Activated naive CD8-positive, alpha-beta T cell treated with anti-CD3 and anti-CD28 coated beads, Interleukin-2, amount 10 ng/mL, durations not matched to agents 7 days and 5 days (primary cell): ENCODE data around the gene NRSN2. TPM values are rescaled to one million over a fixed set of nuclear protein-coding genes. Genes with fewer than 3 reads are reported as not detected.
"Not testable (repeated sequence)": the region's sequence is repeated elsewhere in the genome, so short reads cannot be mapped to it uniquely, and the experiment has no call there.

ENCODE experiments used
- ATAC-seq: fragments of 150-1000 bp; cut with Tn5 transposase; one replicate; pipeline ENCODE4 v1.10.0; 2021; ENCODE audit warnings: low read depth, moderate library complexity
- POLR2A ChIA-PET: fragments of 350-600 bp; sonication (Branson Sonifier 250); formaldehyde crosslinking; loops from one replicate; lab custom pipeline; 2021; ENCODE audit warnings: antibody characterized with exemption; lab: Charles Lee
- DNase-seq: peaks from one replicate; pipeline ENCODE4 v3.0.0; 2021
- H3K27ac Mint-ChIP-seq: one replicate; pipeline ENCODE4 v1.8.0; 2022; ENCODE audit warnings: mild to moderate bottlenecking, mixed read lengths
- H3K27me3 Mint-ChIP-seq: one replicate; pipeline ENCODE4 v1.8.0; 2022; ENCODE audit warnings: mild to moderate bottlenecking, moderate library complexity, mixed read lengths
- H3K36me3 Mint-ChIP-seq: one replicate; pipeline ENCODE4 v1.8.0; 2021; ENCODE audit warnings: mild to moderate bottlenecking, mixed read lengths
- H3K4me1 Mint-ChIP-seq: one replicate; pipeline ENCODE4 v1.8.0; 2021; ENCODE audit warnings: mixed read lengths
- H3K4me3 Mint-ChIP-seq: one replicate; pipeline ENCODE4 v1.8.0; 2022; ENCODE audit warnings: mild to moderate bottlenecking, moderate library complexity, mixed read lengths
- H3K9me3 Mint-ChIP-seq: one replicate; pipeline ENCODE4 v1.8.0; 2021; ENCODE audit warnings: mixed read lengths
- total RNA-seq, 2 experiments: library from RNA; stranded (reverse); gene quantifications; one replicate each; pipeline ENCODE4 v1.2.3, GENCODE V29; 2021

The NRSN2 gene
- total RNA-seq, 2 experiments from 2014 or later, result 3.6 to 3.7 TPM

- Mint-ChIP-seq H3K9me3 (no peaks in the 10 kb centered on the region), H3K27me3 (no peaks in the 10 kb centered on the region), H3K27ac (no peak overlapping the region), H3K4me3 (no peak overlapping the region), H3K36me3 (no peaks in the 10 kb centered on the region), H3K4me1 (peaks cover 20% of the 10 kb centered on the region)
- ATAC-seq, result no peak
- no peak for DNase-seq
- POLR2A ChIA-PET, result interaction anchor here (0.7 kb wide), 1 partner anchor 56 kb away, joined by 5 read pairs; no protein-coding TSS in a partner anchor
Measured at GRCh38 chr20:376750-377149, 29.8 kb downstream of the NRSN2 start.

GRCh38 chr20:377578-377977 is 30.7 kb downstream of the NRSN2 start:
- H3K9me3 Mint-ChIP-seq, result not testable (repeated sequence)

DNA sequence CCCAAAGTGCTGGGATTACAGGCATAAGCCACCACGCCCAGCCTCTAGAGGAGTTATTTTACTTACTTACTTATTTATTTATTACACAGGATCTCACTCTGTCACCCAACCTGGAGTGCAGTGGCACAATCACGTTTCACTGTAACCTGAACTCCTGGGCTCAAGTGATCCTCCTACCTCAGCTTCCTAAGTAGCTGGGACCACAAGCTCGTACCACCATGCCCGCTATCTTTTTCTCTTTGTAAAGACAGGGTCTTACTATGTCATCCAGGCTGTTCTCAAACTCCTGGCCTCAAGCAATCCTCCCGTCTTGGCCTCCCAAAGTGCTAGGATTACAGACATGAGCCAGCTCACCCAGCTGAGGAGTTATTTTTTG is 32.0 kb downstream of the NRSN2 start:
- H3K4me3 Mint-ChIP-seq, result no peak overlapping the region
- DNase-seq (no peak), ATAC-seq (no peak)
- POLR2A ChIA-PET, result interaction anchor here (1.9 kb wide), 1 partner anchor 29 kb away, joined by 4 read pairs; no protein-coding TSS in a partner anchor
- no peak overlapping the region for H3K27ac Mint-ChIP-seq
- H3K27me3 Mint-ChIP-seq, result no peaks in the 10 kb centered on the region
- H3K4me1 Mint-ChIP-seq, result peaks cover 19% of the 10 kb centered on the region
- H3K36me3 Mint-ChIP-seq, result no peaks in the 10 kb centered on the region
- H3K9me3 Mint-ChIP-seq, result no peaks in the 10 kb centered on the region

More at GRCh38 chr20:377578-377977, 30.7 kb downstream of the NRSN2 start:
- not testable (repeated sequence) for ATAC-seq, H3K4me3 Mint-ChIP-seq, H3K36me3 Mint-ChIP-seq, DNase-seq, H3K27ac Mint-ChIP-seq, H3K27me3 Mint-ChIP-seq
- POLR2A ChIA-PET, result interaction anchor here (0.7 to 1.9 kb wide), 2 partner anchors 30 to 55 kb away, joined by 4 to 5 read pairs; no protein-coding TSS in a partner anchor
- peaks cover 16% of the 10 kb centered on the region for H3K4me1 Mint-ChIP-seq

DNA sequence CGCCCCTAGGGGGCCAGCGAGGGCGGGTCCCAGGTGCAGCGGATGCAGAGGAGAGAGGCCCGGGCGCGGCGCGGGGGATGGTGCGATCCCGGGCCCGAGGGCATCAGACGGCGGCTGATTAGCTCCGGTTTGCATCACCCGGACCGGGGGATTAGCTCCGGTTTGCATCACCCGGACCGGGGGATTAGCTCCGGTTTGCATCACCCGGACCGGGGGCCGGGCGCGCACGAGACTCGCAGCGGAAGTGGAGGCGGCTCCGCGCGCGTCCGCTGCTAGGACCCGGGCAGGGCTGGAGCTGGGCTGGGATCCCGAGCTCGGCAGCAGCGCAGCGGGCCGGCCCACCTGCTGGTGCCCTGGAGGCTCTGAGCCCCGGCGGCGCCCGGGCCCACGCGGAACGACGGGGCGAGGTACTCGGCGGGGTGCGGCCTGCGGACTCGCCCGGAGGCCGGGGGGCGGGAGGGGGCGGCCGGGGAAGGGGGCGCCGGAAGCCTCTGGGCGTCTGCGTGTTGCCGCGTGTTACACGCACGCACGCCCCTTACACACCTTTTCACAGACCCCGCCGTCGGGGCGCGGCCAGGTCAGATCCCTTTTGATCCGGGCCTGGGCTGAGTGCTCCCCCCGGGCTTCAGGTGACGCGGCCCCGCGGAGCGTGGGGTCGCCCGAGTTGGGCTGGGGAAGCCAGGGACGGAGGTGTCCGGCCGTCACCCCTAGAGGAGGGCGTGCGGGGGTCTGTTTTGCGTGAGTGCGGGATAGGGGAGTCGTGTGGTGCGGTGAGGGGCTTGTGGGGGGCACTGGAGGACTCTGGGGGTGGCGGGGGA is 34.1 kb downstream of the NRSN2 start:
- no peaks in the 10 kb centered on the region for H3K27me3 Mint-ChIP-seq
- no peaks in the 10 kb centered on the region for H3K9me3 Mint-ChIP-seq
- POLR2A ChIA-PET, result interaction anchor here (0.6 to 4.2 kb wide), 15 partner anchors 9 to 163 kb away, joined by 3 to 32 read pairs (median 9); partner anchors contain the start of genes CSNK2A1, RBCK1 and TBC1D20
- DNase-seq (peak; percentile 83), ATAC-seq (peak; percentile 53)
- H3K36me3 Mint-ChIP-seq, result peaks cover 9% of the 10 kb centered on the region
- peak overlapping the region; percentile 85 for H3K4me3 Mint-ChIP-seq
- peak overlapping the region; percentile 95 for H3K27ac Mint-ChIP-seq
- H3K4me1 Mint-ChIP-seq, result peaks cover 17% of the 10 kb centered on the region

- Mint-ChIP-seq H3K4me3 (peak overlapping the region; percentile 85), H3K9me3 (no peaks in the 10 kb centered on the region), H3K27ac (peak overlapping the region; percentile 86), H3K27me3 (no peaks in the 10 kb centered on the region), H3K4me1 (peaks cover 15% of the 10 kb centered on the region), H3K36me3 (peaks cover 11% of the 10 kb centered on the region)
- POLR2A ChIA-PET, result interaction anchor here (0.7 to 4.2 kb wide), 12 partner anchors 9 to 976 kb away, joined by 3 to 32 read pairs (median 8); partner anchors contain the start of genes RBCK1, TBC1D20 and ZCCHC3
- ATAC-seq, result peak; percentile 81
- DNase-seq, result peak; percentile 82
Measured at GRCh38 chr20:381581-382290, 34.8 kb downstream of the NRSN2 start.

DNA sequence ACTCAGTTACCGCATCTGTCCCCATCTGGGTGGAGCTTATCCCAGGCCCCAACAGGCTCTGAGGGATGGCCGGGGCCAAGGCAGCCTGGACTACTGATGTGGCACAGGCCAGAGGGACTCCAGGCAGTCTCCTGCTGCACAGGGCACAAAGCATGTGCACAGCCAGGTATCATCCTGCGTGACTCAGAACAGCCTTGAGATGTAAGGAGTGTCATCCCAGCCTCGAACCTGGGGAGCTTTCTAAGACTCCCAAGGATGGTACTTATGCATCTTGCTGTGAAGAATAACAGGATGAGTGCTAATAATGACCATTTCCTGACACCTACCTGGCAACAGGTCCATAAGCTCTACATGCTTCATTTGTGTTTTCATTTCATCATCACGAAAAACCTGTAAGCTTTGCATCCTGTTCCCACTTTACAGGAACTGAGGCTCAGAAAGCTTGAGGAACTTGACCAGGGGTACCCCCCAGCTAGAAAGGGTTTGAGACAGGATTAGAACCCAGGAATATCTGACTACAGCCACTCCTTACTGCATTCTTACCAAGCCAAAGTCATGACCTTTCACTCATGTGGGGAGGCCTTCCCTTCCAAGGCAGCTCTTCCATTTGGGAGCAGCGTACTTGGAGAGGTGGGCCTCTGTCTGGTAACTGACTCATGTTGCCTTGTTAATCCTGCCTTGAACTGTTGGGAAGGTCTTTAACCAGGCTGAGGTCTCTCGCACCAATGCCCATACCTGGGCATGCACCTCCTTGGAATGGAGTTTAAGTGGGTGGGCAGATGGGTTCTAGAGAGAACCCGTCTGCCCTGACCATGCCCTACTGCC is 35.6 kb downstream of the NRSN2 start:
- Mint-ChIP-seq H3K4me3 (peak overlapping the region; percentile 85), H3K36me3 (peaks cover 14% of the 10 kb centered on the region)

GRCh38 chr20:383889-384288 is 37.0 kb downstream of the NRSN2 start:
- Mint-ChIP-seq H3K4me1 (peaks cover 15% of the 10 kb centered on the region), H3K27me3 (no peaks in the 10 kb centered on the region), H3K36me3 (peaks cover 24% of the 10 kb centered on the region), H3K9me3 (no peaks in the 10 kb centered on the region), H3K27ac (peak overlapping the region; percentile 24), H3K4me3 (no peak overlapping the region)
- POLR2A ChIA-PET, result interaction anchor here (0.8 kb wide), 1 partner anchor 8 kb away, joined by 3 read pairs; no protein-coding TSS in a partner anchor
- no peak for DNase-seq
- no peak for ATAC-seq

More for the DNA sequence above, 35.6 kb downstream of the NRSN2 start:
- H3K27me3 Mint-ChIP-seq, result no peaks in the 10 kb centered on the region
- peaks cover 15% of the 10 kb centered on the region for H3K4me1 Mint-ChIP-seq
- DNase-seq, result peak; percentile 44
- POLR2A ChIA-PET, result interaction anchor here (0.7 to 4.2 kb wide), 9 partner anchors 8 to 975 kb away, joined by 3 to 32 read pairs (median 5); partner anchors contain the start of genes RBCK1, TBC1D20 and ZCCHC3
- H3K9me3 Mint-ChIP-seq, result no peaks in the 10 kb centered on the region
- peak overlapping the region; percentile 86 for H3K27ac Mint-ChIP-seq
- peak; percentile 11 for ATAC-seq

DNA sequence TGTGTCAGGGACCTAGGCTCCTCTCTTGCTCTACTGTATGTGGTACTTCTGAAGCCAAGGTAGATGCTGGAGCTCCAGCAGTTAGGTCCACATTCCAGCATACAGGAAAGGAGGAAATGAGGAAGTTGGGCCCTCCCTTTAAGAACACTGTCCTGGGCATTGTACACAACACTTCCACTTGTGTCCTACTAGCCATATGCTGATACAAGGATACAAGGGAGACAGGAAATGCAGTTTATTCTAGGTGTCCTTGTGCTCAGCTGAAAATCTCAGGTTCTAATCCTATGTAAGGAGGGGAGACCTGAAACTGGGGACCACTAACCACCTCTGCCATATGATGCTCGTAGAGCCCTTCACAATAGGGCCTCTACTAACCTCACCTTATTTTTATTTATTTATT is 37.8 kb downstream of the NRSN2 start:
- peaks cover 29% of the 10 kb centered on the region for H3K36me3 Mint-ChIP-seq
- ATAC-seq, result no peak
- H3K27ac Mint-ChIP-seq, result no peak overlapping the region
- POLR2A ChIA-PET, result no interaction called here
- H3K27me3 Mint-ChIP-seq, result no peaks in the 10 kb centered on the region
- peaks cover 15% of the 10 kb centered on the region for H3K4me1 Mint-ChIP-seq
- no peak for DNase-seq
- no peak overlapping the region for H3K4me3 Mint-ChIP-seq
- no peaks in the 10 kb centered on the region for H3K9me3 Mint-ChIP-seq

GRCh38 chr20:385448-385847 is 38.5 kb downstream of the NRSN2 start:
- ATAC-seq, result no peak
- H3K36me3 Mint-ChIP-seq, result peaks cover 32% of the 10 kb centered on the region
- DNase-seq, result no peak
- peaks cover 15% of the 10 kb centered on the region for H3K4me1 Mint-ChIP-seq
- H3K9me3 Mint-ChIP-seq, result no peaks in the 10 kb centered on the region
- no peak overlapping the region for H3K27ac Mint-ChIP-seq
- POLR2A ChIA-PET, result no interaction called here
- H3K4me3 Mint-ChIP-seq, result no peak overlapping the region
- no peaks in the 10 kb centered on the region for H3K27me3 Mint-ChIP-seq

- H3K27ac Mint-ChIP-seq, H3K9me3 Mint-ChIP-seq, H3K4me3 Mint-ChIP-seq, DNase-seq, ATAC-seq, H3K27me3 Mint-ChIP-seq: not testable (repeated sequence)
- H3K36me3 Mint-ChIP-seq, result peaks cover 36% of the 10 kb centered on the region
- POLR2A ChIA-PET, result interaction anchor here (1.3 to 1.4 kb wide), 2 partner anchors 14 to 21 kb away, joined by 4 to 6 read pairs; partner anchors contain the start of gene RBCK1
- peaks cover 15% of the 10 kb centered on the region for H3K4me1 Mint-ChIP-seq
Measured at GRCh38 chr20:386634-387033, 39.7 kb downstream of the NRSN2 start.

GRCh38 chr20:387520-387919 is 40.6 kb downstream of the NRSN2 start:
- Mint-ChIP-seq H3K4me3 (no peak overlapping the region), H3K27me3 (no peaks in the 10 kb centered on the region), H3K9me3 (no peaks in the 10 kb centered on the region), H3K4me1 (peaks cover 12% of the 10 kb centered on the region), H3K27ac (no peak overlapping the region), H3K36me3 (peaks cover 37% of the 10 kb centered on the region)
- ATAC-seq (no peak), DNase-seq (no peak)
- POLR2A ChIA-PET, result interaction anchor here (1.1 to 1.3 kb wide), 2 partner anchors 13 to 20 kb away, joined by 3 to 6 read pairs; no protein-coding TSS in a partner anchor
